Measurements from ENCODE around the gene PBRM1.

DNA sequence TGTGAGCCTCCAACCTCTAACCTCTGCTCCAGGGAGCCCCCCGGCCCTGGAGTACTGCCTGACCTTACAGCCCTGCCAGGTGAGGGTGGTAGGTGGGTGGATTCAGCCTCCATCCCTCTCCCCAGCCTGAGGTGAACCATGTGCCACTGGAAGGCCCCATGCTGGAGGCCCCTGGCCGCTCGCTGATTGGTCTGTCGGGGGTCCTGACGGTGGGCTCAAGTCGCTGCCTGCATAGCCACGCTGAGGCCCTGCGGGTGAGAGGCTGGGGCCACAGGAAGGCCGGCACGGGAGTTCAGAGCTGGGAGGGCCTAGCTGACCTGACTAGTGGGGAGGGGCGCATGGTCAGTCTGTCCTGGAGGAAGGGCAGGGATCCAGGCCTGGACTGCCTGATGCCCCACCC is 171.1 kb downstream of the PBRM1 start:
- no peak for TF ChIP-seq EZH2 (IDR thresholded peaks at IDR 0.05; ENCODE audit: insufficient read depth, poor library complexity, severe bottlenecking)
- TF ChIP-seq EZH2phosphoT487 (IDR thresholded peaks at IDR 0.05; ENCODE audit: insufficient read depth, low read depth) = no peak

Data from GM23248 (cell line).